Stimulated activated CD4-positive, alpha-beta T cell treated with anti-CD3 and anti-CD28 coated beads, Interleukin-2, amount 100 ng/mL, for 4 hours (primary cell): ENCODE results near the gene PPP1R3E.
"Not testable (repeated sequence)": the region's sequence is repeated elsewhere in the genome, so short reads cannot be mapped to it uniquely, and the experiment has no call there.

ENCODE experiments used
- DNase-seq: peaks from one replicate; pipeline ENCODE4 v3.0.0-alpha.2; 2020; ENCODE audit warnings: low read depth

PPP1R3E gene, protein sequence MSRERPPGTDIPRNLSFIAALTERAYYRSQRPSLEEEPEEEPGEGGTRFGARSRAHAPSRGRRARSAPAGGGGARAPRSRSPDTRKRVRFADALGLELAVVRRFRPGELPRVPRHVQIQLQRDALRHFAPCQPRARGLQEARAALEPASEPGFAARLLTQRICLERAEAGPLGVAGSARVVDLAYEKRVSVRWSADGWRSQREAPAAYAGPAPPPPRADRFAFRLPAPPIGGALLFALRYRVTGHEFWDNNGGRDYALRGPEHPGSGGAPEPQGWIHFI

DNA sequence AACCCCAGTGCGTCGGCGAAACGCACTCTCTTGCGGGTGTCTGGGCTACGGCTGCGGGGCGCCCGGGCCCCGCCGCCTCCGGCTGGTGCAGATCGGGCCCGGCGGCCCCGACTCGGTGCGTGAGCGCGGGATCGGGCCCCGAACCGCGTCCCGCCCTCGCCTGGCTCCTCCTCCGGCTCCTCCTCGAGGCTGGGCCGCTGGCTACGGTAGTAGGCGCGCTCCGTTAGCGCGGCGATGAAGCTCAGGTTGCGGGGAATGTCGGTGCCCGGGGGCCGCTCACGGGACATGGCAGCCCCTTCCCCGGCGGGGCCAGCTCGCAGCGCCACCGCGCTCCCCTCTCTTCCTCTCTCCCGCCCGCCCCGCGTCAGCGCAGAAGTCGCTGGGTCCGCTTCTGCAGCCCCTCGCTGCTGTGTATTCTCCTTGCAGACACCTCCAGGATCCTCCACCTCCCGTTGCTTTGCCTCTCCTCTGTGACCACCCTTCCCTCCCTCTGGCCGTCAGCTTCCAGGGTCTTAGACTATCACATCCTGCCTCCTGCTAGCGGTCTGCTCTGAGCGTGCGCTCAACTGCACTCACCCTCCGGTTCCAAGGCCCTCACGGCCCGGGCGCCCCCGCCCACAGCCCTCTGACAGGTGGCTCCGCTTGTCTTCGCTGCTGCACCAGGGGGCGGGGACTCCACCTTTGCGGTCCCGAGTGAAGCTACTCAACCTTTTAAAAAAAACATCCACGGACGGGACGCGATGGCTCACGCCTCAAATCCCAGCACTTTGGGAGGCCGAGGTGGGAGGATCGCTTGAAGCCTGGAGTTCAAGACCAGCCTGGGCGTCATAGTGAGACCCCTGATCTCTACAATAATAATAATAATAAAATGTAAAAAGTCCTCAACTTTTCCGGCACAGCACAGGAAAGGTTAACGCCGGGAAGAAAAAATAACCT, at the start of gene PPP1R3E:
PPP1R3E (minus strand) TSS at position 570 of the 936 bp plus-strand sequence; CDS start at position 287, 283 bp downstream.
- peak; percentile 90 for DNase-seq

DNA sequence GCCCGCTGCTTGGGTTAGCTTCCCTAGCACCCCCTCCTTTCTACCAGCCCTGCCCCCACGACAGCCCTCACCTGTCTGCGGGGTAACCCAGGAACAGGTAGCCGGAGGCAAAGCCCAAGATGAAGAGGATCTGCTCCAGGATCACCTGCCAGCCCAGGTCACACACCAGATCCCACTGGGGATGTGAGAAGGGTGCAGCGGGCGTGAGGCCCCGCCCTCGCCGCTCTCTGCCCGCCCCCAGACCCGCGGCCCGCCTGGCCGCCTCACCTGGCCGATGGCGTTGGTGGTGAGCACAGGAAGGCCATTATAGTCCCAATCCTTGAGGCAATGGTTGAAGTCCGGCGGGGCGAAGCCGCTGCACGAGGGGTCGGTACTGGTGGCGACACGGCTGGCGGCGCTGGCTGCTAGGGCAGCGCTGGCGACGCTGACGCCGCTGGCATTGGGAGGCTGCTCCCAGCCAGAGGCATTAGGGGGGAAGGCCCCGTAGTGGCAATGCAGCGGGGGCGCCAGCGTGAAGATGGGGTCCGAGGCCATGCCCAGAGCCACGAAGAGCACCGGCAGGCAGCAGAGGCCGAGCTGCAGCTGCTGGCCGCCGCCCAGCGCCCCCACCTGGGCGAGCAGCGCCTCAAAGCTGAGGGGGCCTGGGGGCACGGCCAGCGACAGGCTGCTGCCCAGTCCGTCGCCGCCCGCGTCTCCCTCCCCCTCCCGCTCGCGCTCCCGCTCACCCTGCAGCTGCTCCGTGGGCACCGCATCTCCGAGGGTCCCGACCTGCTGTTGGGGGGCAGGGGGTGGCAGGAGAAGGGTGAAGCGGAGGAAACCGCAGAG, 49.2 kb upstream of the PPP1R3E start:
- DNase-seq: no peak

DNA sequence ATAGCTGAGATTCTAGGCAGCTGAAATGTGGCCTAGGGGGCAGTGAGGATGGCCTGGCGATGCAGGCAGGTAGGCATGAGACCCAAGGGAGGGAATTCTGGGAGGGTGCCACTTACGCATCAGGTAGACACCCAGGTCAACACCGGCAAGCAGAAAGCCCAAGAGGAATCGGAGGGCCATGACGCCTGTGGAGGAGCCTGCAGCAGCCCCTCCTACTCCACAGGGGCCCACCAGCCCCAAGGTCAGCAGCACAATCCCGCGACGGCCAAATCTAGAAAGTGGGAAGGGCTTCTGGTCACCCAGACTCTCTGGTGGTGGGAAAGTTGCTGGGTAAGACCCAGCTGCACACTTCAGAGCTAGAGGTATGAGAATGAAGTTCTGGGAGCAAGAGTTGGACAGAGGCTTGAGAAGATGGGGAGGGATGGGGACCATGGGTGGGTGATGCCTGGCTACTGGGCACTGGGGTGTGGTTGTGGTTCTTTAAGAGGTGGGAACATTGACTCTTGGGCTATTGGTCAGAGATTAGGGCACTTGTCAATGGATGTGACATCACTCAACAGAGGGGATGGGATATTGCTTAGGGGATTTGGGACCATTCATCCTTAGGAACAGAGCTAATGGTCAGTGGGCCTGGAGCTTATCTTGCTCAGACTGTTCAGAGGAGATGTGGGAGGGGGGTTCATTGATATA, 46.6 kb upstream of the PPP1R3E start:
- DNase-seq: no peak

DNA sequence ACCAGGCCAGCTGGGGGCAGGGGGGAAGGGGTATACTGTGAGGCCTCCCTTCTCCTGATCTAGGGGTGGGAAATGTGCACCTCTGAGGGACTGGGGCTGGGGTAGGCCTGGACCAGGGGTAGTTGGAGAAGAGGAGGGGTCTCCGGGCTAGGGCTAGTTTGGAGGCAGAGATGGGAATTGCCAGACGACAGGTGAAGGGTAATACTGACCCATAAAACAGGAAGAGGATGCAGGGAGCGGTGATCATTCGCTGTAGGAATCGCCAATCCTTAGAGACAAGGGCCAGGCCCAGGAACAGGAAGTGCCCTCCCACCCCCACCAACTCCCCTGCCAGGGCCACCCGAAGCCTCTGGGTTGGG, 45.6 kb upstream of the PPP1R3E start:
- no peak for DNase-seq

DNA sequence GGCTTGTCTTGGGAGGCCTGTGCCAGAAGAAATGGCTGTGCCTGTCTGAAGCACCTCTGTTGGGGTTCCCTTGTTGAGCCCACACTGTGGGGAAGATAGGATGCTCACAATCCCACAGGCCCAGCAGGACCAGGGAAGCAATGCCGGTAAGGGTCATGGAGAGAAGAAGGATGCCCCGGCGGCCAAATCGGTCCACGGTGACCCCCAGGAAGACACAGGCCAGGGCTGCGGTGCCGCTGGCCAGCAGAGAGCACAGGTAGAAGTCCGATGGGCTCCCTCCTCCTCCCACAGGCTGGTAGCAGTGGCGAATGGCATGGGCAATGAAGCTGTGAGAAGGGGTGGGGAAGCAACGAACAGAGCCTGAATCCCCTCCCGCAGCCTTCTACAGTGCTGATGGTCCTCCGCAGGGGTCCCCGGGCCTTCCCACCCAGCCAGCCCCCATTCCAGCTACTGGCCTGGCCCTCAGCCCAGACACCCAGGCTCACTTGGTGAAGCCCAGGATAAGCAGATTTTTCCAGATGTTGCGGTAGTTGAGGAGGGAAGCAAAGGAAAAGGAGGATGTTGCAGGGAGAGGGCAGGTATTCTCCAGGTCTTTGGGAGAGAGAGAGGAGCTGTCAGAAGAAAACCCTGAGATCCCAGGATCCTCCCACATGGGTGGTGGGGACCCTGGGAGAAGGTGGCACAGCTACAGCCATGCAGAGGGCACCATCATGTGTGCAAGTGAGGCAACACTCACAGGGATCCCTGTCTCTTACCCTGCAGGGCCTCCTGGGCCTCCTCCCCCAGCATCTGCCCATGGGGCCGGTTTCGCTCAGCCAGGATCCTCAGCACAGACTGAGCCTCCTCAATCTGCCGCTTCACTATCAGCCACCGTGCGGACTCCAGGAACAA, 45.0 kb upstream of the PPP1R3E start:
- DNase-seq: no peak

DNA sequence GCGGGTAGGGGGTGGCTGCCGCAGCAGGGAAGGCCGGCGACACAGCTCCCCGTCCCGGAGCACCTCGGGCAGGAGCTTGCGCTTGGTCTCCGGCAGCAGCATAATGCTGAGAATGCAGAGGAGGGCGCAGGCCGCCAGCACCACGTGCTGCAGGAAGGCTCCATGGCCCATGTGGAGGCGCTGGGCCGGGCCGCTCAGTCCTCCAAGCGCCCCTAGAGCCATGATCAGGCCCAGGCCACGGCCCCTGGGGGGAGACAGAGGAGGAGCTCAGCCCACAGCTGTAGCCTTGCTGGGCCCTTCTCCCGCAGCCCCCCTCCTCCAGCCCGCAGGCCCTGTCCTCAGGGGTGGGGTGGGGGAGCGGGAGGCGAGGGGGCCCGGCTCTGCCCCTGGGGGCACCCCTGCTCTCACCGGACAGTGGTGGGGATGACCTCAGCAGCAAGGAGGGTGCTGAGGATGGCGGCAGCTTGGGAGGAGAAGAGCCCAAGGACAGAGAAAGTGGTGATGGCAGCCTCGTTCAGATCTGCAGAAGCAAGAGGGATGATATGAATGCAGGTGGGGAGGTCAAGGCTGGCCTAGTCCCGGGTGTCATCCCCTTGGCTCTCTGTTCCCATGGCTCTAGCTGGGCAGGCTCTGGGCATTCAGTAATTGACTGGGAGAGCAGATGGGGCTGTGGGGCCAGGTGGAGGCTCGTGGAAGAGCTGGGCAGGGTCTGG, 44.2 kb upstream of the PPP1R3E start:
- no peak for DNase-seq

GRCh38 chr14:23345987-23346692, 43.5 kb upstream of the PPP1R3E start:
- DNase-seq: no peak

- DNase-seq: no peak
Observed at GRCh38 chr14:23344481-23344880, 41.8 kb upstream of the PPP1R3E start.

DNA sequence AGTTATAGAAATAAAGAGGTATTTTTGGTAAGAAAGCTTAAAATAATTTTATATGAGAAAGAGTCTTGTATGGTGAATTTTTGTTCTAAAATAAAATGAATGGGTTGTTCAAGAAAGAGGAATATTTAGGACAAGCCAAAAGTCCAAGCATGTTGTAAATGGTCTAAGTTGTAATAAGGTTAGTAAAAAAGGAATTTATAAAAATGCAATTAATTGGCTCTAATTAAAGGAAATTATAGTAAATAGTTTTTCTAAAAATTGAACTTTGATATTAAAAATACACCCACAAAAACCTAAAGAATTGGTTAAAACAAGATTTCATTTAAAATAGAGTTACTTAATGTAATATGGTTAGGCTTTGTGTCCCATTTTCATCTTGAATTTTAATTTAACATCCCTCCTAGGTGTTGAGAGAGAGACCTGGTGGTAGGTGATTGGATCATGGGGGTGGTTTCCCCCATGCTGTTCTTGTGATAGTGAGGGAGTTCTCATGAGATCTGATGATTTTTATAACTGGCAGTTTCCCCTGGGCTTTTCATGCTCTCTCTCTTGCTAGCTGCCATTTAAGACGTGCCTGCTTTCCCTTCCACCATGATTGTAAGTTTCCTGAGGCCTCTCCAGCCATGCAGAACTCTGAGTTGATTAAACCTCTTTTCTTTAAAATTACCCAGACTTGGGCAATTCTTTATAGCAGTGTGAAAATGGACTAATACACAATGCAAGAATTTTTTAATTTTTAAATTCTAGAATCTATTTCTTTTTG, 37.0 kb upstream of the PPP1R3E start:
- DNase-seq: no peak

DNA sequence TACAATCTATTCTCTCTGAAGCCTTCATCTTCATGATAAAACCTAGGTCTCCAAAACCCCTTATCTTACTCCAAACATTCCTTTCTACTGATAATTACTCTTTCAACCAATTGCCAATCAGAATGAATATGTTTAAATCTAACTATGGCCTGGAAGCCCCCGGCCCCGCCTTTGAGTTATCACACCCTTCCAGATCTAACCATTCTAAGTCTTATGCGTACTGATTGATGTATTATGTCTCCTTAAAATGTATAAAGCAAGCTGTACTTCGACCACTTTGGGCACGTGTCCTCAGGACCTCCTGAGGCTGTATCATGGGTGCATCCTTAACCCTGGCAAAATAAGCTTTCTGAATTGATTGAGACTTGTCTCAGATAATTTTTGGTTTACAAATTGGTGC, 33.0 kb upstream of the PPP1R3E start:
- no peak for DNase-seq

GRCh38 chr14:23327947-23328744, 25.5 kb upstream of the PPP1R3E start:
- peak; percentile 59 for DNase-seq

GRCh38 chr14:23326491-23327332, 24.1 kb upstream of the PPP1R3E start:
- DNase-seq: no peak

DNA sequence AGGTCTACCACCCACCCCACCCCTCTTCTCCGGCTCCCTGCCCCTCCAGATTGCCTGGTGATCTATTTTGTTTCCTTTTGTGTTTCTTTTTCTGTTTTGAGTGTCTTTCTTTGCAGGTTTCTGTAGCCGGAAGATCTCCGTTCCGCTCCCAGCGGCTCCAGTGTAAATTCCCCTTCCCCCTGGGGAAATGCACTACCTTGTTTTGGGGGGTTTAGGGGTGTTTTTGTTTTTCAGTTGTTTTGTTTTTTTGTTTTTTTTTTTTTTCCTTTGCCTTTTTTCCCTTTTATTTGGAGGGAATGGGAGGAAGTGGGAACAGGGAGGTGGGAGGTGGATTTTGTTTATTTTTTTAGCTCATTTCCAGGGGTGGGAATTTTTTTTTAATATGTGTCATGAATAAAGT, 23.1 kb upstream of the PPP1R3E start:
- not testable (repeated sequence) for DNase-seq

GRCh38 chr14:23324993-23325392, 22.3 kb upstream of the PPP1R3E start:
- no peak for DNase-seq

DNA sequence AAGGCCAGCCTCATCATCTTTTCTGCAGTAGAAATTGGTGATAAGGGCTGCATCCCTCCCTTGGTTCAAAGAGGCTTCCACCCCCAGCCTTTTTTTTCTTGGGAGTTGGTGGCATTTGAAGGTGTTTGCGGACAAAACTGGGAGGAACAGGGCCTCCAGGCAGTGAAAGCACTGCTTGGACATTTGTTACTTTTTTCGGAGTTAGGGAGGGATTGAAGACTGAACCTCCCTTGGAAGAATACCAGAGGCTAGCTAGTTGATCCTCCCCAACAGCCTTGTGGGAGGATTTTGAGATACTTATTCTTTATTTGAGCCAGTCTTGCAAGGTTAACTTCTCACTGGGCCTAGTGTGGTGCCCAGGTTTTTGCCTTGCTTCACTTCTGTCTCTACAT, 21.8 kb upstream of the PPP1R3E start:
- DNase-seq: no peak

DNA sequence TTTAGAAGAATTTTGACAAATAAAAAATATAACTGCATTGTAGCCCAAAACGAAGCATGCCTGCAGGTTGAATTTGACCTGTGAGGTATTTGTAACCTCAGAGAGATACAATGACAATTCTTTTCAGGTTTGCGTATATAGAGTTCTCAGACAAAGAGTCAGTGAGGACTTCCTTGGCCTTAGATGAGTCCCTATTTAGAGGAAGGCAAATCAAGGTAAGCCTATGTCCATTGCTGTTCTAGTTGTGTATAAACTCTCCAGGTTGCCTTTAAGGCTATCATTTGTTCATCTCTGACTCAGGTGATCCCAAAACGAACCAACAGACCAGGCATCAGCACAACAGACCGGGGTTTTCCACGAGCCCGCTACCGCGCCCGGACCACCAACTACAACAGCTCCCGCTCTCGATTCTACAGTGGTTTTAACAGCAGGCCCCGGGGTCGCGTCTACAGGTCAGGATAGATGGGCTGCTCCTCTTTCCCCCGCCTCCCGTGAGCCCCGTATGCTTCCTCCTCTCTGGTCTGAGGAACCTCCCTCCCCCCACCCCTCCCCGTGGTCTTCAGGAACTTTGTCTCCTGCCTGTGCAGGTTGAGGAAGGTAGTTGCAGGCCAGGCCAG, 21.3 kb upstream of the PPP1R3E start:
- no peak for DNase-seq
